HCT116 (cell line): ENCODE data around the gene LRRC74B. TPM values are rescaled to one million over a fixed set of nuclear protein-coding genes. Genes with fewer than 3 reads are reported as not detected.

Experiments used
- ATAC-seq: fragments of 200-7000 bp; cut with Tn5 transposase; 2 replicates; pipeline ENCODE4 v1.9.1; 2020; ENCODE audit warnings: mild to moderate bottlenecking, moderate library complexity
- BruUV-seq: library from RNA; stranded (reverse); fragments of 400-500 nt; replicated peaks from 2 replicates; lab custom pipeline; 2021; lab: Mats Ljungman, UMichigan
- CTCF ChIA-PET: fragments of 300-600 bp; sonication (Branson Sonifier 250); formaldehyde crosslinking; loops from one replicate; lab custom pipeline; 2021; ENCODE audit warnings: antibody characterized with exemption; lab: Charles Lee
- POLR2A ChIA-PET: fragments of 300-600, 350-600 bp; sonication (Branson Sonifier 250); formaldehyde crosslinking; loops from one replicate; lab custom pipeline; 2021; ENCODE audit warnings: antibody characterized with exemption; lab: Charles Lee
- RAD21 ChIA-PET, 2 experiments: fragments of 300-600 bp; sonication (Branson Sonifier 250); formaldehyde crosslinking; loops; one replicate each; lab custom pipeline; 2023; ENCODE audit warnings: low total read pairs in 2 of 2; ENCODE audit not compliant: uncharacterized antibody in 2 of 2, unreplicated experiment in 2 of 2, low non-redundant PET in 1 of 2; lab: Charles Lee
- DNase-seq: peaks from one replicate; pipeline ENCODE4 v3.0.0-alpha.2; 2010; ENCODE audit warnings: low read depth, low spot score
- H2AFZ ChIP-seq: fragments of 200-600 bp; shearing (Covaris generic), sonication (generic); 2 replicates; pipeline ENCODE4 v1.6.1; 2017; ENCODE audit warnings: low read depth, mixed run types, mixed read lengths, antibody characterized with exemption, low read length; ENCODE audit not compliant: poor library complexity, severe bottlenecking
- H3K27ac ChIP-seq: 2 replicates; pipeline ENCODE4 v1.5.1; 2012; ENCODE audit warnings: low read depth, low read length
- H3K27me3 ChIP-seq: fragments of 200-600 bp; sonication (generic); 2 replicates; pipeline ENCODE4 v1.6.1; 2016; ENCODE audit warnings: mixed run types, low read length, mixed read lengths; ENCODE audit not compliant: insufficient read depth
- H3K36me3 ChIP-seq, 2 experiments: fragments of 200-500 bp in 1 of 2; fragments of 200-600 bp in 1 of 2; sonication (Bioruptor generic) in 1 of 2; sonication (generic) in 1 of 2; 2 replicates each; pipeline versions ENCODE4 v1.5.1 to v1.6.1; 2014 to 2016; ENCODE audit warnings: low read length in 2 of 2, inconsistent platforms in 1 of 2, mixed read lengths in 1 of 2, mixed run types in 1 of 2; ENCODE audit not compliant: insufficient read depth in 2 of 2, control insufficient read depth in 1 of 2
- H3K4me1 ChIP-seq, 2 experiments: fragments of 200-600 bp in 1 of 2; sonication (generic) in 1 of 2; 2 replicates each; pipeline versions ENCODE4 v1.5.1 to v1.6.1; 2012 to 2017; ENCODE audit warnings: low read length in 2 of 2, inconsistent platforms in 1 of 2, mild to moderate bottlenecking in 1 of 2, mixed read lengths in 1 of 2, mixed run types in 1 of 2, moderate library complexity in 1 of 2; ENCODE audit not compliant: insufficient read depth in 2 of 2, control insufficient read depth in 1 of 2
- H3K4me2 ChIP-seq: fragments of 200-600 bp; sonication (generic); 2 replicates; pipeline ENCODE4 v1.6.1; 2017; ENCODE audit warnings: mixed run types, low read length, mixed read lengths
- H3K4me3 ChIP-seq, 2 experiments: fragments of 200-600 bp in 1 of 2; sonication (generic) in 1 of 2; replicated peaks in 1 of 2; 2 replicates each; pipeline ENCODE4 v1.5.1; 2011 to 2016; ENCODE audit warnings: low read length in 2 of 2, control low read depth in 1 of 2, low read depth in 1 of 2, mild to moderate bottlenecking in 1 of 2, mixed read lengths in 1 of 2, mixed run types in 1 of 2
- H3K79me2 ChIP-seq: fragments of 200-600 bp; sonication (generic); 2 replicates; pipeline ENCODE4 v1.6.1; 2017; ENCODE audit warnings: mild to moderate bottlenecking, mixed run types, low read length, moderate library complexity, mixed read lengths; ENCODE audit not compliant: insufficient read depth
- H3K9ac ChIP-seq: fragments of 200-600 bp; sonication (generic); 2 replicates; pipeline ENCODE4 v1.6.1; 2016; ENCODE audit warnings: low read length, mixed read lengths
- H3K9me2 ChIP-seq: fragments of 200-600 bp; sonication (generic), shearing (Covaris generic); 2 replicates; pipeline ENCODE4 v1.6.1; 2017; ENCODE audit warnings: mixed run types, mild to moderate bottlenecking, moderate library complexity; ENCODE audit not compliant: insufficient read depth
- H3K9me3 ChIP-seq, 2 experiments: fragments of 200-500 bp in 1 of 2; fragments of 200-600 bp in 1 of 2; sonication (Bioruptor generic) in 1 of 2; sonication (generic) in 1 of 2; 2 replicates each; pipeline ENCODE4 v1.6.1; 2014 to 2017; ENCODE audit warnings: low read length in 2 of 2, mixed read lengths in 2 of 2, inconsistent platforms in 1 of 2, low read depth in 1 of 2, mild to moderate bottlenecking in 1 of 2, mixed run types in 1 of 2, moderate library complexity in 1 of 2; ENCODE audit not compliant: control insufficient read depth in 1 of 2, insufficient read depth in 1 of 2
- H4K20me1 ChIP-seq: fragments of 200-600 bp; sonication (generic), shearing (Covaris generic); 2 replicates; pipeline ENCODE4 v1.6.1; 2017; ENCODE audit warnings: mixed run types, mild to moderate bottlenecking, moderate library complexity; ENCODE audit not compliant: insufficient read depth
- CEBPB ChIP-seq: IDR thresholded peaks from 2 replicates; pipeline ENCODE4 v1.6.1; 2012; ENCODE audit warnings: low read depth
- EGR1 ChIP-seq: IDR thresholded peaks from 2 replicates; pipeline ENCODE4 v1.6.1; 2012; ENCODE audit warnings: low read depth
- ELF1 ChIP-seq: IDR thresholded peaks from 2 replicates; pipeline ENCODE4 v1.6.1; 2012; ENCODE audit warnings: low read depth, borderline replicate concordance
- EZH2 ChIP-seq: fragments of 200-600 bp; sonication (generic); IDR thresholded peaks from 2 replicates; pipeline ENCODE4 v1.6.1; 2017; ENCODE audit warnings: antibody characterized with exemption, mixed run types
- JUND ChIP-seq: IDR thresholded peaks from 2 replicates; pipeline ENCODE4 v1.6.1; 2012
- POLR2A ChIP-seq: IDR thresholded peaks from 2 replicates; pipeline ENCODE4 v1.7.0; 2011; ENCODE audit warnings: borderline replicate concordance; ENCODE audit not compliant: insufficient read depth, insufficient read length; ENCODE audit errors: extremely low read depth
- REST ChIP-seq: IDR thresholded peaks from 2 replicates; pipeline ENCODE4 v1.6.1; 2012; ENCODE audit warnings: low read depth
- SP1 ChIP-seq: IDR thresholded peaks from 2 replicates; pipeline ENCODE4 v1.6.1; 2012; ENCODE audit warnings: low read depth
- SRF ChIP-seq: IDR thresholded peaks from 2 replicates; pipeline ENCODE4 v1.6.1; 2012; ENCODE audit warnings: low read depth
- TCF7L2 ChIP-seq: IDR thresholded peaks from 2 replicates; pipeline ENCODE4 v1.7.0; 2011; ENCODE audit warnings: borderline replicate concordance, inconsistent platforms; ENCODE audit not compliant: insufficient read depth, insufficient read length; ENCODE audit errors: extremely low read depth
- YY1 ChIP-seq: IDR thresholded peaks from 2 replicates; pipeline ENCODE4 v1.6.1; 2011; ENCODE audit warnings: low read length, low read depth, moderate library complexity, mild to moderate bottlenecking; ENCODE audit not compliant: insufficient replicate concordance; ENCODE audit errors: extremely low read depth
- intact Hi-C: fragments of 100-400 bp; cut with micrococcal nuclease; formaldehyde crosslinking; loops from 2 replicates; pipeline ENCODE4 v1.10.0; 2022
- total RNA-seq: library from RNA; stranded (reverse); gene quantifications from one replicate; pipeline ENCODE4 v1.2.1, GENCODE V29; 2021; ENCODE audit not compliant: unreplicated experiment
- TF ChIP-seq, protein P1 (sequence below), 3 experiments: fragments of 200-600 bp in 1 of 3; sonication (generic) in 1 of 3; IDR thresholded peaks in 2 of 3; conservative IDR thresholded peaks in 1 of 3; 2 replicates each; pipeline ENCODE4 v1.5.1; 2012 to 2017; ENCODE audit warnings: low read depth in 2 of 3, low read length in 2 of 3, antibody characterized with exemption in 1 of 3, borderline replicate concordance in 1 of 3, control low read depth in 1 of 3, mild to moderate bottlenecking in 1 of 3, mixed read lengths in 1 of 3, mixed run types in 1 of 3, moderate library complexity in 1 of 3; ENCODE audit not compliant: insufficient read depth in 1 of 3
- TF ChIP-seq, protein P2 (sequence below): IDR thresholded peaks from 2 replicates; pipeline ENCODE4 v1.6.1; 2012

LRRC74B gene
- total RNA-seq, 1 experiment from 2014 or later: not detected

GRCh38 chr22:21032868-21033688 is 12.7 kb upstream of the LRRC74B start:
- Histone ChIP-seq H3K27me3 (no peaks in the 10 kb centered on the region), H2AFZ (no peak overlapping the region), H3K9ac (no peak overlapping the region), H3K79me2 (no peaks in the 10 kb centered on the region), H3K4me3 (no peak overlapping the region), H3K4me2 (no peak overlapping the region), H3K4me1 (no peaks in the 10 kb centered on the region), H3K9me3 (no peaks in the 10 kb centered on the region), H3K27ac (no peak overlapping the region), H3K36me3 (no peaks in the 10 kb centered on the region), H4K20me1 (no peaks in the 10 kb centered on the region), H3K9me2 (no peaks in the 10 kb centered on the region)
- DNase-seq (no peak), ATAC-seq (no peak)
- TF ChIP-seq TCF7L2: no peak
- TF ChIP-seq CEBPB: no peak
- TF ChIP-seq JUND: no peak
- TF ChIP-seq YY1: no peak
- TF ChIP-seq SRF: no peak
- TF ChIP-seq EZH2: no peak
- TF ChIP-seq REST: no peak
- TF ChIP-seq POLR2A: no peak
- TF ChIP-seq, protein P1, sequence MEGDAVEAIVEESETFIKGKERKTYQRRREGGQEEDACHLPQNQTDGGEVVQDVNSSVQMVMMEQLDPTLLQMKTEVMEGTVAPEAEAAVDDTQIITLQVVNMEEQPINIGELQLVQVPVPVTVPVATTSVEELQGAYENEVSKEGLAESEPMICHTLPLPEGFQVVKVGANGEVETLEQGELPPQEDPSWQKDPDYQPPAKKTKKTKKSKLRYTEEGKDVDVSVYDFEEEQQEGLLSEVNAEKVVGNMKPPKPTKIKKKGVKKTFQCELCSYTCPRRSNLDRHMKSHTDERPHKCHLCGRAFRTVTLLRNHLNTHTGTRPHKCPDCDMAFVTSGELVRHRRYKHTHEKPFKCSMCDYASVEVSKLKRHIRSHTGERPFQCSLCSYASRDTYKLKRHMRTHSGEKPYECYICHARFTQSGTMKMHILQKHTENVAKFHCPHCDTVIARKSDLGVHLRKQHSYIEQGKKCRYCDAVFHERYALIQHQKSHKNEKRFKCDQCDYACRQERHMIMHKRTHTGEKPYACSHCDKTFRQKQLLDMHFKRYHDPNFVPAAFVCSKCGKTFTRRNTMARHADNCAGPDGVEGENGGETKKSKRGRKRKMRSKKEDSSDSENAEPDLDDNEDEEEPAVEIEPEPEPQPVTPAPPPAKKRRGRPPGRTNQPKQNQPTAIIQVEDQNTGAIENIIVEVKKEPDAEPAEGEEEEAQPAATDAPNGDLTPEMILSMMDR (IDR thresholded peaks at IDR 0.05 in 2 of 3, conservative IDR thresholded peaks at IDR 0.05 in 1 of 3; ENCODE audit: borderline replicate concordance in 1 of 3, insufficient read depth in 1 of 3, low read depth in 2 of 3, low read length in 2 of 3): no peak
- TF ChIP-seq, protein P2, sequence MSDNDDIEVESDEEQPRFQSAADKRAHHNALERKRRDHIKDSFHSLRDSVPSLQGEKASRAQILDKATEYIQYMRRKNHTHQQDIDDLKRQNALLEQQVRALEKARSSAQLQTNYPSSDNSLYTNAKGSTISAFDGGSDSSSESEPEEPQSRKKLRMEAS: no peak
- no peak for TF ChIP-seq ELF1
- no peak for TF ChIP-seq SP1
- TF ChIP-seq EGR1: no peak
- POLR2A ChIA-PET: no interaction called here
- BruUV-seq: no TSS peak
- intact Hi-C loops: no loop called here
- RAD21 ChIA-PET: no interaction called here
- CTCF ChIA-PET: no interaction called here
